Astrocyte of the spinal cord (primary cell): Measurements from ENCODE around the gene LRCOL1.

Source experiments
- DNase-seq: peaks from one replicate; pipeline ENCODE4 v3.0.0; 2011; ENCODE audit warnings: low read depth, low spot score
- H3K4me3 ChIP-seq: 2 replicates; pipeline ENCODE4 v1.5.1; 2011; ENCODE audit warnings: low read depth, mild to moderate bottlenecking, low read length, moderate library complexity
- CTCF ChIP-seq: IDR thresholded peaks from 2 replicates; pipeline ENCODE4 v1.5.1; 2012; ENCODE audit warnings: low read depth, mild to moderate bottlenecking, low read length, inconsistent platforms
- in situ Hi-C: cut with HindIII; loops from 2 replicates; pipeline ENCODE4 v1.10.0; 2017; ENCODE audit warnings: low sequenced_read_pairs

Gene LRCOL1

DNA sequence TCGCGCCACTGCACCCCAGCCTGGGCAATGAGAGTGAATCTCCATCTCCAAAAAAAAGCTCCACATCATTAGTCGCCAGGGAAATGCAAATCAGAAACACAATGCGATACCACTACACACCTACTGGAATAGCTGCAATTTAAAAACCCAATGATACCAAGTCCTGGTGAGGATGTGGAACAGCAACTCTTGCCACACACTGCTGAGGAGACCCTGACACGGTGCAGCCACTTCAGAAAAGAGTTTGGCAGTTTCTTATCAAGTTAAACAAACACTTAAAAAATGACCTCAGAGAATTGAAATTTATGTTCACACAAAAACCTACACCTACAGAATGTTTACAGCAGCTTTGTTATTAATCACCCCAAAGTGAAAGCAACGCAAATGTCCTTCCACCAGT is 20.3 kb upstream of the LRCOL1 start:
- in situ Hi-C loops: no loop called here
- no peak for DNase-seq
- H3K4me3 ChIP-seq: no peak overlapping the region
- no peak for TF ChIP-seq CTCF

- no peak for DNase-seq
- in situ Hi-C loops: no loop called here
- H3K4me3 ChIP-seq: no peak overlapping the region
- no peak for TF ChIP-seq CTCF
Observed at GRCh38 chr12:132629330-132629729, 18.9 kb upstream of the LRCOL1 start.

DNA sequence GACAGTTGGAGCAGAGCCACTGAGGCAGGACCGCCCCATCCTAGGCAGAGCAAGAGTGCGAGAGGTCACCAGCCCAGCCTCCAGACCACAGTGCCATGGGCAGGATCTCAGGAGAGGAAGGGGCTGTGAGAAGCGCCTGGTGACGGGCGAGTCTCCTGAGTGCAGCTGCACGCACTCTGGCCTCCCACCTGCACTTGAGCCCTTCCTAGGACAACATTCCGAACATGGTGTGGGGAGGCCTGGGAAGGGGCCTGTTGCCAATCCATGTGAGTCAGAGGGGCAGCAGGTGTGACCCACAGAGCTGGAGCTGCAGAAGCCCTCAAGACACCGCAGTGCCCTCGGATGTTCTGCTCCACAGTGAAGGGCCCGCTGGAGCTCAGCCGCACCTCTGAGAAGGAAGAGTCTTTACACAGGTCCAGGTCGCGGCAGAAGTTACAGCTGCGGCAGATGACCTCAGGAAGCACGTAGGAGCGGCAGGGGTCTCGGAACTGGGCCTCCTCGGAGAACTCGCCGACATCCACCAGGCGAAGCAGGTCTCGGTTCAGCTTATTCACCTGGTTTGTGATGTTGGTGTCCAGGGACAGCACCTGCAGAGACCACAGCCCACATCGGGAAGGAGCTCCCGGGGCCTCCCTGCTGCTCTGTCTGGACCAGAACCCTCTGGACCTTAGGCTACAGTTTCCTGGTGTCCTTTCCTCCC is 15.5 kb upstream of the LRCOL1 start:
- DNase-seq: no peak
- in situ Hi-C loops: no loop called here
- no peak overlapping the region for H3K4me3 ChIP-seq
- no peak for TF ChIP-seq CTCF

DNA sequence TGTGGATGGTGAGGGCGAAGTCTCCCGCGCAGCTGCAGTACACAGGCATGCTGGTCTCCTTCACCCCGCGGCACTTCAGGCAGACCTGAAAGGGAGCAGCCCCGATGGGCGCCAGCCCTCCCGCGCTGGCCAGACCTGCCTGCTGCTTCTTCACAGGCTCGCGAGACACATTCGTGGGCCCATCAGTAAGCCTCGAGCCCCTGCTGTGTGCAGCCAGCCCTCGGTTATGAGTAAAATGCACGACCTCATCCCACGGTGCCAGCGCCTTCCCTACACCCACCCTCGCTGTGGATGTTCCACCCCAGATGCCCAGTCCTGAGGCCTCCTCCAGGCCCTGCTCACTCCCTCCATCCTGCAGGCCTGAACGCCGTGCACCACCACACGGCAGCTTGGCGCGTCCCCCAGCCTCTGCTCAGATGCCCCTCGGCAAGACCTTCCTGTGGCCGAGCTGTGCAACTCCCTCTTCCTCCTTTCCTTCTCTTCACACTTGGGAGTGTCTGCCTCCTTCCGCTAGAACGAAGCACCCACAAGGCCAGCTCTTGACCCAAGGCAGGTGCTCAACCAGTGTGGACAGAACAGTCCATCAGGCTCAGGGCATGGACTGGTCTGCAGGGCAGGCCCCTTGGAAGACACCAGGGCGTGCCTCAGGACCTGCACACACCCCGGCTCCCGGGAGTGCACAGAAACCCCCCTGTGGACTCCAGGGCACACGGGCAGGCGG is 14.7 kb upstream of the LRCOL1 start:
- DNase-seq: no peak
- in situ Hi-C loops: no loop called here
- no peak overlapping the region for H3K4me3 ChIP-seq
- TF ChIP-seq CTCF: no peak

DNA sequence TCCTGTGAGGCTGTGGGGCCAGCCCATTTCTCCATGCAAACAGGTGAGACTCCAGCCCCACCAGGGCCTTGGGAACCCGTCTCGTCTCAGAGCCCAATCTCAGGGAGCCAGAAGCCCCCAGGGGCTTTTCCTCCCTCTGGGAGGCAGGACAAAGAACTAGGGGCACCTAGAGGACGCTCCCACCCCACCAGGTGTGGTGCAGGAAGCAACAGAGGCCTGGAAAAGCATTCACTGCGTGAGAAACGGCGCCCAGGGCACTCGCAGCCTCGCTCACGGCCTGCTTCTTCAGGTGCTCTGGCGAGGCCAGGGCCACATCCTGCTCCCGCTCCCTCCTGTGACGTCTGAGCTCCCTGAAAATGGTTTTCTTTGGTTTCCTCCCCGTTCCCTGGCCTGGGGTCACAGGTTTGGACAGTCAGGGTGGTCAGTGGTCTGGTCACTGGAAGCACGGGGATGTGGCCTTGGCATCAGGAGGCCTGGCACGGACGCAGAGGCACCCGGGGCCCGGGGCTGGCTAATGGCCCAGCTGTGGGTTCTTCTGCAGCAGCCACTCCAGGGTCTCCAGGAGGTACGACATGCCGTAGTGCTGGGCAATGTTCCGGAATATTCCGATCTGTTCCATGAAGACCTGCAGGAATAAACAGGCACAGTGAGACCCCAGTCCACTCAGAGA is 13.9 kb upstream of the LRCOL1 start:
- DNase-seq: no peak
- no peak for TF ChIP-seq CTCF
- no peak overlapping the region for H3K4me3 ChIP-seq
- in situ Hi-C loops: no loop called here

DNA sequence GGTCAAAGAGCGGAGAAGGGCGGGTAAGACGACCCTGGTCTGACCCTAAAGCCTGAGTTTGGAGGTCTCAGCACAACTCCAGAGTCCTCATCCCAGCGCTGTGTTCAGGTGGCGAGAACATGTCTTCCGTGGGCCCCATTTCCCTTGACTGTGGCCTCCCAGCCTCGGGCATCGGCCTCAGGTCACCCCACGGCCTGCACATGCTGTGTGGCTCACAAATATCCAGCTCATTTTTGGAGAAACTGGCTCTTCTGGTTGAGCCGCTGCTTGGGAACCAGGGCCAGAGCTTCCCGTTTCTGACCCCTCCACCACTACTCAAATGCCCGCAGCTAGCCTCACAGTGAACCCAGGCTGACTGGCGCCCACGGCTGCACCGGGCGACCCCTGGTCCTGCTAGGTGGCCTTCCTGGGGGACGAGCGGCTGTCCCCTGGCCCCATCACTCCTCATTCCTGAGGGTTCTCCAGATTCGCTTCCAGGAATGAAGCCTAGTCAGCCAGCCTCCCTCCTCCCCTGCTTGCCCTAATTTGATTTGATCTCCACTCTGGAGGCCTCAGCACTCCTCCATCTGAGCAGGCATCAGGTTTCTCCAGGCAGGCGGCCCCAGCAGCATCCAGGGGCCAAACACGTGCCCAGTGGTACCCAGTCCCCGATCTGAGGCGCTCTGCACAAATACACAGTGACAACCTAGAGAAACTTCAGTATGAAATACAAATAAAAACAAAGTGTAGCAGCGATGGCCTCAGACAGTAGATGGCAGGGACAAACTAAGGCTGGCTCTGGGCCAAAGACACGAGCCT is 12.9 kb upstream of the LRCOL1 start:
- in situ Hi-C loops: no loop called here
- no peak overlapping the region for H3K4me3 ChIP-seq
- TF ChIP-seq CTCF: no peak
- DNase-seq: no peak
